Activated T-cell treated with anti-CD3 and anti-CD28 coated beads, Interleukin-2, amount 50 U/mL, for 24 hours (primary cell): ENCODE measurements around the gene ARL6IP6.
A peak's percentile ranks its signal among the peaks of the same experiment; 100 is the strongest.
"Not testable (repeated sequence)": the region's sequence is repeated elsewhere in the genome, so short reads cannot be mapped to it uniquely, and the experiment has no call there.

Source experiments
- DNase-seq: peaks from one replicate; pipeline ENCODE4 v3.0.0-alpha.2; 2020
- H3K27ac Mint-ChIP-seq: 2 replicates; pipeline ENCODE4 v1.8.0; 2020; ENCODE audit warnings: mild to moderate bottlenecking, mixed read lengths
- H3K27me3 Mint-ChIP-seq: 2 replicates; pipeline ENCODE4 v1.8.0; 2020; ENCODE audit warnings: mixed read lengths
- H3K36me3 Mint-ChIP-seq: 2 replicates; pipeline ENCODE4 v1.8.0; 2020; ENCODE audit warnings: low read depth, mixed read lengths
- H3K4me1 Mint-ChIP-seq: 2 replicates; pipeline ENCODE4 v1.8.0; 2020; ENCODE audit warnings: low read depth, mixed read lengths
- H3K4me3 Mint-ChIP-seq: 2 replicates; pipeline ENCODE4 v1.8.0; 2020; ENCODE audit warnings: mild to moderate bottlenecking, moderate library complexity, mixed read lengths
- H3K9me3 Mint-ChIP-seq: 2 replicates; pipeline ENCODE4 v1.8.0; 2020; ENCODE audit warnings: mixed read lengths

ARL6IP6 gene

DNA sequence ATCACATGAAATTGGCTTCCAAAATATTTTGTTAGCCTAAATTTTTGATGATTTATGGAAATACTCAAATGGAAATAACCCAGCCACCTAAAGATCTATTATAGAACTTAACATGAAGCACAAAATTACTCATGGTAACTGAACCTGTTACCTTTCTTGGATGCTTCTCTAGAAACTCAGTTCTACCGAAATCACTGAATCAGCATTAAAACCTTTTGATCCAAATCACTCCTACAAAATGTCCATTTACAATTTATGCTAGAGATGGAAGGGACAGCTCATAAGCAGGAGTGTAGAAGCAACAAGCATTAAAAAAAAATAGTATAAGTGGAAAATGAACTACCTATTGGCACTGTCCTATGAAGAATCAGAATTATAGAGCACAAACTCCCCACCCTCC, 3.3 kb upstream of the ARL6IP6 start:
- Mint-ChIP-seq H3K27me3 (no peaks in the 10 kb centered on the region), H3K4me1 (peaks cover 58% of the 10 kb centered on the region), H3K4me3 (peak overlapping the region; percentile 97), H3K9me3 (no peaks in the 10 kb centered on the region), H3K27ac (peak overlapping the region; percentile 79), H3K36me3 (peaks cover 82% of the 10 kb centered on the region)
- no peak for DNase-seq

DNA sequence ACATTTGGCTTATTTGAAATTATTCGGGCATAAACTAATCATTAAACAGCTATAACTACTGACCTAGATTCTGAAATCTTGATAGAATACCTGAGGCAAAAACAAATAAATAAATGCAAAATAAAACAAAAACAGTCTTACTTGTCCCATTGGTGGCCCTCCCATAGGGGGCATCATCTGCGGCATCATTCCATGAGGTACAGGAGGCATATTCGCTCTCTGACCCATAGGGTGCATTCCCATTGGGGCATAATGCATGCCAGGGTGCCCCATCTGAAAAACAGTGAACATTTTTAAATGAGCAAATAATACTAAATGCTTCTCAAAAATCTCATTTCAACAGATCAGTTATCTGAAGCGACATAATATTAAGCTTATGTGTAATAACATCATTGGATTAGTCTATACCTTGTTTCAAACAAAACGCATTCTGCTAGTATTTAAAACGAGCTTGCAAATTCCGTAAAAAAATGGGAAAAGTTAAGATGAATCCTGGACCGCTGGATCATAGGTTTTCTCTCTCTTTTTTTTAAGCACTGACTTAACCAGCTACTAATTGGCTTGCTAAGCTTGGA, 2.5 kb upstream of the ARL6IP6 start:
- Mint-ChIP-seq H3K4me3 (peak overlapping the region; percentile 97), H3K4me1 (peaks cover 59% of the 10 kb centered on the region), H3K9me3 (no peaks in the 10 kb centered on the region), H3K27ac (peak overlapping the region; percentile 100), H3K36me3 (peaks cover 80% of the 10 kb centered on the region), H3K27me3 (no peaks in the 10 kb centered on the region)
- DNase-seq, result no peak

DNA sequence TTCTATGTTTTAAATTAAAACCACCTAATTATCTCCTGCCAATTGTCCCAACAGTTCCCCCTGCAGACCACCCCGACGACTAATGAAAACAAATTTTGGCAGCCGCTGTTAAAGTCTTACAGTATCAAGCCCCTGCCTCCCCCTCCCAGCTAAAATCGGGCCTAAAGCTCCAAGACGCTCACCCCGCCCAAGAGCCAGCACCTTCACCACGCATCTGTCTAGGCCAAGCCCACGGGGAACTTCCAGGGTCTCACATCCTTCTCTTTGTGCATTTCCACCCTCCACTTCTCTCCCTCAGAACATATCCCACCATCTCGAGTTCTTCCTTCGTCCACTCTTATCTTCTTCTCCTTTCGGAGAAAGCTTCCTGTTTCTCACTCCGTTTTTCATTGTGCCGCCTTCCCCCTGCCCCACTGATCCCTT, 1.6 kb upstream of the ARL6IP6 start:
- Mint-ChIP-seq H3K27me3 (no peaks in the 10 kb centered on the region), H3K4me3 (peak overlapping the region; percentile 97), H3K36me3 (peaks cover 82% of the 10 kb centered on the region), H3K4me1 (peaks cover 58% of the 10 kb centered on the region), H3K9me3 (no peaks in the 10 kb centered on the region), H3K27ac (peak overlapping the region; percentile 100)
- DNase-seq, result no peak

DNA sequence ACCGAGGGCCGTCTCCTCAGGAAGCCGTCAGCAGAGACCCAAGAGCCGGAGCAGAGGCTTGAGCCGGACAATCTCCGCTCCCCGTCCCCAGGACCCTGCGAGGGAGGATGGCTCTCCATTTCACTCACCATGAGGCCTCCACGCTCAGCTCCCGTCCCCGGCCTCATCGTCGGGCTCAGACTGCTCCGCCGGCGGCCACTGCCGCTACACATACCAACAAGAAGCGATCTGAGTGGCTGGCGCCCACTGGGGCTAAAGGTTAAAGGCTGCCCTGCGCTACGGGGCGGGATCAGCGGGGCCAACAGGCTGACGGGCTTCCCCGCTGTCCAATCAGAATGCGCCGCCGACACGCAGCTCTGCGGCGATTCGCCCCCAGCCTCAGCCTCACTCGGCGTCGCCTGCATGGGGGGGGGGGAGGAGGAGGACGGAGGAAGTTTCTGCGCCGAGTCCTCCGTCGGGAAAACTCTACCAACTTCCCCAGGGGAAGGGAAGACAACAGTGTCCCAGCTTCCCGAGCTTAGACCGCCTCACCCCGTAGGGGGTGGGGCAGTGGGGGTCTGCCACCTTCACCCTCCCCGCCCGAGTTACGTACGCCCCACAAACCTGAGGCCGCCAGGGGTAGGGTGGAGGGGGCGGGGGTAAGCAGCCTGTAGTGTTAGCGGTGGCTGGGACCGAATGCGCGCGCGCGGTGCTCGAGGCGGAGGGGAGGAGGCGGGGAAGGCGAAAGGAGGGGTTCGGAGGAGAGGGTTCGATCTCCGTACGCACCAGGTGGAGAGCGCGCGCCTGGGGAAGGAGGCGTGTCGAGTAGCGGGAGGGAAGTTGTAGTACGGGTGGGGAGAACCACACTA, 968 bp upstream of the ARL6IP6 start, which contains the start of gene PRPF40A:
Gene PRPF40A, minus strand, starts transcription at position 234 of the 848 bp plus-strand sequence. Its CDS starts 22 bp downstream, at position 212.
- peak within 1 kb of the TSS; percentile 100 for H3K27ac Mint-ChIP-seq
- H3K27me3 Mint-ChIP-seq, result no peaks in the 10 kb centered on the region
- peak; percentile 99 for DNase-seq
- H3K4me1 Mint-ChIP-seq, result peaks cover 56% of the 10 kb centered on the region
- peaks cover 82% of the 10 kb centered on the region for H3K36me3 Mint-ChIP-seq
- peak within 1 kb of the TSS; percentile 97 for H3K4me3 Mint-ChIP-seq
- no peaks in the 10 kb centered on the region for H3K9me3 Mint-ChIP-seq

DNA sequence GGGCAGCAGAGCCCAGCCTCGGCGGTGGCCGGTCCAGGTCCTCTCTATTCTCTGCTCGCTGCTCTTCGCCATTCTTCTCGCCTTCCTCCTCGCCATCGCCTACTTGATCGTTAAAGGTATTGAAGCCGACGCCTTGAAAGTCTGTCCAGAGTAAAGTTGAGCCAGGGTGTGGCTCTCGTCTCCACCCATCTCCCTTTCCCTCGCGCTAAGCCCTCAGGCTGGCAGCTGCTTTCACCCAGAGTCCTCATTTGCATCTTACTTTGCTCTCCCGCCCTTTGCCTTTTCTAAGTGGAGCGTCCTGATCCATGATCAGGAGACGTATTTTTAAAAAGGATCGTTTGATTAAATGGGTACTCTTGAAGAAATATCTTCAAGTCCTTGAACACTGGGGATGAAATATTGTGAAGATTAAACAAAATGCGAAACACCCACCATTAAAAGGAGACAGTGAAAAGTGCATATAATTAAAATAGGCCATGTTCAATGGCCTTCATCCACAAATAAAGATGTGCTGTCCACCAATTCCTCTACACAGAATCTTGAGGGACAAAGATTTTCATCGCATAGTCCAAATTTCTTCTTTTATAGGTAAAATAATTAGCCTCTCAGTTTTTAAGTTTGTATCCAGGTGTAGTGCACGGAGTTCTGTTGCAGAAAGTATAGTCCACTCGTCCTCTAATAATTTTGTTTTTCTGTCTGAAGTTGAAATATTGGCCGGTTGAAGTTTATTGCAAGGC, 657 bp downstream of the ARL6IP6 start:
- Mint-ChIP-seq H3K4me3 (peak overlapping the region; percentile 97), H3K27ac (peak overlapping the region; percentile 100), H3K36me3 (peaks cover 82% of the 10 kb centered on the region), H3K9me3 (no peaks in the 10 kb centered on the region), H3K27me3 (no peaks in the 10 kb centered on the region), H3K4me1 (peaks cover 54% of the 10 kb centered on the region)
- no peak for DNase-seq

DNA sequence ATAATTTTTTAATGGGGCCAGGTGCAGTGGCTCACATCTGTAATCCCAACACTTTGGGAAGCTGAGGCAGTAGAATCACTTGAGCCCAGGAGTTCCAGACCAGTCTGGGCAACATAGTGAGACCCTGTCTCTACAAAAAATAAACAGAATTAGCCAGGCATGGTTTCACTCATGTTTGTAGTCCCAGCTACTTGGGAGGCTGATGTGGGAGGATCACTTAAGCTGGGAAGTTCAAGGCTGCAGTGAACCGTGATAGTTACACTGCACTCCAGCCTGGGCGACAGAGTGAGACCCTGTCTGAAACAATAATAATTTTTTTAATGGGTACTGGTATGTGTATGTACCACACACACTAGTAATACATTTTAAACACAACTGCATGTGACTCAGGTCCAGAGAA, 2.4 kb downstream of the ARL6IP6 start:
- Mint-ChIP-seq H3K4me3 (peak overlapping the region; percentile 45), H3K4me1 (peaks cover 45% of the 10 kb centered on the region), H3K9me3 (no peaks in the 10 kb centered on the region), H3K36me3 (peaks cover 81% of the 10 kb centered on the region), H3K27ac (no peak overlapping the region), H3K27me3 (no peaks in the 10 kb centered on the region)
- DNase-seq, result no peak

DNA sequence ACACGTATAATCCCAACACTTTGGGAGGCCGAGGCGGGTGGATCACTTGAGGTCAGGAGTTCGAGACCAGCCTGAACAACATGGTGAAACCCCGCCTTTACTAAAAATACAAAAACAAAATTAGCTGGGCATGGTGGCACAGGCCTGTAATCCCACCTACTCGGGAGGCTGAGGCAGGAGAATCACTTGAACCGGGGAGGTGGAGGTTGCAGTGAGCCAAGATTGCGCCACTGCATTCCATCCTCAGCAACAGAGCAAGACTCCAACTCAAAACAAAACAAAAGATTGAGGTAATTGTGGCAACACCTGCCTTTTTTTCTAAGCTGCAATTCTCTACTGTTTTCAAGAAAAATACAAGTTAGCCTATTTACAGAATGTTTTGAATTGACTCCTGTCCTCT, 4.2 kb downstream of the ARL6IP6 start:
- H3K9me3 Mint-ChIP-seq, H3K27ac Mint-ChIP-seq, DNase-seq, H3K27me3 Mint-ChIP-seq, H3K4me3 Mint-ChIP-seq: not testable (repeated sequence)
- Mint-ChIP-seq H3K36me3 (peaks cover 71% of the 10 kb centered on the region), H3K4me1 (peaks cover 39% of the 10 kb centered on the region)

DNA sequence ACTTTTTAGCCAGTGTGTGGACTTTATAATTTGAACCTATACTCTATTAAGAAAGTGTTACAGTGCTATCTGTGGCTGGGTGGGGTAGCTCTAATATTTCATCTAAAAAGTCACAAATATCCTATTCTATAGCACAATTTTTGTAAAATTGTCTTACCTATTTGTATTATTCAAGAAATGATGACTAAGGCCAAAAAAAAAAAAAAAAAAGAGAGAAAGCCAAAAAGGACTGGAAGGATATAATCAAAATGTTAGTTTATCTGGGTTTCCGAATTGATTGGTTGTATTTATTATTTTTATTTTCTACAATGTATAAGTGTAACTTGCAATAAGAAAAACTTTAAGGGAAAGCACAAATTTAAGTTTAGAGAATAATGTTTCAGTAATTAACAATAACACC, 5.5 kb downstream of the ARL6IP6 start:
- no peak for DNase-seq
- H3K9me3 Mint-ChIP-seq, result no peaks in the 10 kb centered on the region
- no peak overlapping the region for H3K27ac Mint-ChIP-seq
- H3K36me3 Mint-ChIP-seq, result peaks cover 66% of the 10 kb centered on the region
- H3K4me3 Mint-ChIP-seq, result no peak overlapping the region
- no peaks in the 10 kb centered on the region for H3K27me3 Mint-ChIP-seq
- H3K4me1 Mint-ChIP-seq, result peaks cover 39% of the 10 kb centered on the region

DNA sequence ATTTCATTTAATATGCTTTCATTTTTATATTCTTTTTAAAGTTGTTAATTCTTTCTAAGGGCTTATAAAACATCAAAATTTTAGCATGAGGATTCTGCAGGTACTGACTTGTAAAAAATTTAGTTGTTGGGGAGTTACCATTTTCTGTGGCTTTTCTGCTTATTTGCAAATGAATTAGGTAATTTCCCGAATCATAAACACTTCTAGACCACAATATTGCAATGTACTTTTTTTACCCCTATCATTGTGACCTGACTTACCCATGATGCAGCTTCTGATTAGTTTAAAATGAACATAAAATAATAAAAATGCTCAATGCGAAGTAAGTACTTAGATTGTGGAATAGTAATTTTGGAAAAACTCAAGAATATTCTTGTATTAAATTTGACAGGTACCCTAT, 11.4 kb downstream of the ARL6IP6 start:
- DNase-seq, result no peak
- Mint-ChIP-seq H3K4me3 (no peak overlapping the region), H3K27ac (no peak overlapping the region), H3K4me1 (peaks cover 28% of the 10 kb centered on the region), H3K27me3 (no peaks in the 10 kb centered on the region), H3K9me3 (no peaks in the 10 kb centered on the region), H3K36me3 (peaks cover 25% of the 10 kb centered on the region)

DNA sequence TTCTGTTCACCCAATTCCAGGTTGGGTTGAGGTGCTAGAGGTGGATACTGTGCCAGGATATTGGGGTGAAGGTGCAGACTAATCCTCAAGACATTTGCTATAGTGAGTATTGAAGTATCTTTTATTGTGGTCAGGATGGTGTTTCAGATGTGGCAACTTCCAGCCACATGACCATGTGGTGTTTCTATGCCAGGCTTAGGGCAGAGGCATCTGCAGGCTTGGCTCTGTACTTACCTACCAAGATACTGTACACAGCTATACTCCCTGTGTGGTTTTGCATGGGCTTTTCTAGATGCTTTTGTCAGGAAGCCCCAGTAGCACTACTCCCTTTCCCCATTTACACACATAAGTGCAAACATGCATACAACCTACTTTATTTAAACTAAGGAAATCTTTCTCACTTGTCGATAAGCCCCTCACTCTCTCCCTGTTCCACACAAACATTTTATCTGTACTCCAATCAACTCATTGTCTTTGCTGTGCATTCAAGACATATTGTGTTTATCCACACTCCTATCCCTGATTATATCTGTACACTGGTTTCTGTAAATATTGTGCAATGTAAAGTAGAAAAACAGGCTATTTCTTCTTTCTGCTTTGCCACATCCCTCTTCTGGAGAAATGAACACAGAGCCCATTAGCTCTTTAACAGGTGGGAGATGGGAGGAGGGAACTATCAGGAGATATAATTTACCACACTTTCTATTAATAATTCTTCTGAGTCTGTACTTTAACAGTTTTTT, 12.3 kb downstream of the ARL6IP6 start:
- H3K9me3 Mint-ChIP-seq, result no peaks in the 10 kb centered on the region
- peaks cover 26% of the 10 kb centered on the region for H3K4me1 Mint-ChIP-seq
- H3K36me3 Mint-ChIP-seq, result peaks cover 23% of the 10 kb centered on the region
- no peak for DNase-seq
- no peak overlapping the region for H3K4me3 Mint-ChIP-seq
- no peaks in the 10 kb centered on the region for H3K27me3 Mint-ChIP-seq
- no peak overlapping the region for H3K27ac Mint-ChIP-seq

DNA sequence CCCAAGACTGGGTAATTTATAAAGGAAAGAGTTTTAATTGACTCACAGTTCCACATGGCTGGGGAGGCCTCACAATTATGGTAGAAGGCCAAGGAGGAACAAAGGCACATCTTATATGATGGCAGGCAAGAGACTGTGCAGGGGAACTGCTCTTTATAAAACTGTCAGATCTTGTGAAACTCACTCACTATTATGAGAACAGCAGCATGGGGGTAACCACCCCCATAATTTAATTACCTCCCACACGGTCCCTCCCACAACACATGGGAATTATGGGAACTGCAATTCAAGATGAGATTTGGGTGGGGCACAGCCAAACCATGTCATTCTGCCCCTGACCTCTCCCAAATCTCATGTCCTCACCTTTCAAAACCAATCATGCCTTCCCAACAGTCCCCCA, 19.1 kb downstream of the ARL6IP6 start:
- H3K27ac Mint-ChIP-seq, H3K4me3 Mint-ChIP-seq: not testable (repeated sequence)
- peaks cover 62% of the 10 kb centered on the region for H3K36me3 Mint-ChIP-seq

DNA sequence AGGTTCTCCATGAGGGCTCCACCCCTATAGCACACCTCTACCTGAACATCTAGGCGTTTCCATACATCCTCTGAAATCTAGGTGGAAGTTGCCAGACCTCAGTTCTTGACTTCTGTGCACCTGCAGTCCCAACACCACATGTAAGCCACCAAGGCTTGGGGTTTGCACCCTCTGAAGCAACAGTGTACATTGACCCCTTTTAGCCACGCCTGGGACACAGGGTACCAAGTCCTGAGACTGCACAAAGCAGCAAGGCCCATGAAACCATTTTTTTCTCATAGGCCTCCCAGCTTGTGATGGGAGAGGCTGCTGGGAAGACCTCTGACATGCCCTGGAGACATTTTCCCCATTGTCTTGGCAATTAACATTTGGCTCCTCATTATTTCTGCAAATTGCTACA, 20.0 kb downstream of the ARL6IP6 start:
- no peak for DNase-seq
- peaks cover 5% of the 10 kb centered on the region for H3K4me1 Mint-ChIP-seq
- H3K27ac Mint-ChIP-seq, result no peak overlapping the region
- H3K27me3 Mint-ChIP-seq, result no peaks in the 10 kb centered on the region
- H3K4me3 Mint-ChIP-seq, result no peak overlapping the region
- no peaks in the 10 kb centered on the region for H3K9me3 Mint-ChIP-seq
- H3K36me3 Mint-ChIP-seq, result peaks cover 65% of the 10 kb centered on the region

More for the DNA sequence above, 19.1 kb downstream of the ARL6IP6 start:
- H3K9me3 Mint-ChIP-seq, H3K27me3 Mint-ChIP-seq, H3K4me1 Mint-ChIP-seq, DNase-seq: not testable (repeated sequence)

DNA sequence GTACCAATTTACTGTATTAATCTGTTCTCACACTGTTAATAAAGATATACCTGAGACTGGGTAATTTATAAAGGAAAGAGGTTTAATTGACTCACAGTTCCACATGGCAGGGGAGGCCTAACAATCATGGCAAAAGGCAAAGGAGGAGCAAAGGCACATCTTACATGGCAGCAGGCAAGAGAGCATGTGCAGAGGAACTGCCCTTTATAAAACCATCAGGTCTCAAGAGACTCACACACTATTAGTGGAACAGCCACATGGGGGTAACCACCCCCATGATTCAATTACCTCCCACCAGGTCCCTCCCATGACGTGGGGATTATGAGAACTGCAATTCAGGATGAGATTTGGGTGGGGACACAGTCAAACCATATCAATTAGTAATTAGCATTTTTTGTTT, 21.3 kb downstream of the ARL6IP6 start:
- DNase-seq, H3K4me3 Mint-ChIP-seq, H3K9me3 Mint-ChIP-seq, H3K4me1 Mint-ChIP-seq, H3K27ac Mint-ChIP-seq, H3K27me3 Mint-ChIP-seq: not testable (repeated sequence)
- peaks cover 63% of the 10 kb centered on the region for H3K36me3 Mint-ChIP-seq

DNA sequence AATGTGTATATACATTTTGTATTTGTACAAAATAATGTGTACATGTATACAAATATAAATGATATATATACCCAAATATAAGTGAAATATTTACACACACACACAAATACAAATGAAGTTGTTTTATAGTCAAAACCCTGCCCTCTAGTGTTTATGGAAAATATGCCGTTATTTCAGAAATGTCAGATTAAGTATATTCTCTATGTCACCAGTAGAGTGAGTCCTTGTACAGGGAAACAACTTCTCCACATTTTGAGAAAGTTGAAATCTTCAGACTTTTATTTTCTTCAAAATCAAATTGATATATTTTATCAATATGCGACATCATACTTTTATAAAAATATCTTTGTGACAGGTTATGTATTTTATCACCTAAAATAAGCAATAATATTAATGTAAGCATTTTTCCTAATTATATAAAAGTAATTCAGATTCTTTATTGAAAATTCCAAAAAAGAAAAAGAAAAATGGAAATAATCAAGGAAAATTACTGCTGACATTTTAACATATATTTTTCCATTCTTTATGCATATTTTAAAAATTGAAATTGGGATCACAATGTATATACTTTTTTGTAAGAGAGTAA, 22.4 kb downstream of the ARL6IP6 start:
- no peaks in the 10 kb centered on the region for H3K27me3 Mint-ChIP-seq
- peaks cover 3% of the 10 kb centered on the region for H3K4me1 Mint-ChIP-seq
- peaks cover 63% of the 10 kb centered on the region for H3K36me3 Mint-ChIP-seq
- no peak for DNase-seq
- H3K4me3 Mint-ChIP-seq, result no peak overlapping the region
- no peaks in the 10 kb centered on the region for H3K9me3 Mint-ChIP-seq
- no peak overlapping the region for H3K27ac Mint-ChIP-seq
